HEK293 (cell line): ENCODE data around the gene F2.
A peak's percentile ranks its signal among the peaks of the same experiment; 100 is the strongest.

ENCODE experiments used
- FEZF1 ChIP-seq: fragments of 450-650 bp; formaldehyde crosslinking; IDR thresholded peaks from 2 replicates; pipeline ENCODE4 v1.5.1; 2016; ENCODE audit warnings: missing biosample characterization, missing genetic modification characterization
- KLF10 ChIP-seq: fragments of 450-650 bp; IDR thresholded peaks from 2 replicates; pipeline ENCODE4 v1.5.1; 2018; ENCODE audit warnings: missing biosample characterization, mild to moderate bottlenecking, missing genetic modification characterization
- KLF16 ChIP-seq: fragments of 450-650 bp; formaldehyde crosslinking; IDR thresholded peaks from 2 replicates; pipeline ENCODE4 v1.5.1; 2017; ENCODE audit warnings: missing biosample characterization, missing genetic modification characterization
- KLF8 ChIP-seq: fragments of 450-650 bp; formaldehyde crosslinking; IDR thresholded peaks from 2 replicates; pipeline ENCODE4 v1.5.1; 2016; ENCODE audit warnings: missing biosample characterization, missing genetic modification characterization
- MEIS1 ChIP-seq: sonication (generic); formaldehyde crosslinking; IDR thresholded peaks from 2 replicates; pipeline ENCODE4 v1.8.1; 2022; ENCODE audit warnings: missing genetic modification reagents, mild to moderate bottlenecking, borderline replicate concordance
- MZF1 ChIP-seq: fragments of 450-650 bp; formaldehyde crosslinking; IDR thresholded peaks from 2 replicates; pipeline ENCODE4 v1.5.1; 2017; ENCODE audit warnings: missing biosample characterization, missing genetic modification characterization, borderline replicate concordance
- OVOL3 ChIP-seq: fragments of 450-650 bp; formaldehyde crosslinking; IDR thresholded peaks from 2 replicates; pipeline ENCODE4 v1.5.1; 2016; ENCODE audit warnings: missing biosample characterization, missing genetic modification characterization
- SALL2 ChIP-seq: fragments of 450-650 bp; formaldehyde crosslinking; IDR thresholded peaks from 2 replicates; pipeline ENCODE4 v1.5.0; 2017; ENCODE audit warnings: missing biosample characterization, mild to moderate bottlenecking, missing genetic modification characterization, borderline replicate concordance
- SP3 ChIP-seq: fragments of 450-650 bp; formaldehyde crosslinking; IDR thresholded peaks from 2 replicates; pipeline ENCODE4 v1.5.1; 2016; ENCODE audit warnings: missing biosample characterization, missing genetic modification characterization
- TRIM28 ChIP-seq: IDR thresholded peaks from 2 replicates; pipeline ENCODE4 v1.6.1; 2011; ENCODE audit warnings: low read length, control low read depth, borderline replicate concordance
- ZFHX2 ChIP-seq: fragments of 450-650 bp; formaldehyde crosslinking; conservative IDR thresholded peaks from 2 replicates; pipeline ENCODE4 v1.5.1; 2016; ENCODE audit warnings: missing biosample characterization, missing genetic modification characterization
- ZNF133 ChIP-seq: fragments of 450-650 bp; formaldehyde crosslinking; IDR thresholded peaks from 2 replicates; pipeline ENCODE4 v1.5.1; 2016; ENCODE audit warnings: missing biosample characterization, missing genetic modification characterization
- ZNF19 ChIP-seq: fragments of 450-650 bp; formaldehyde crosslinking; IDR thresholded peaks from 2 replicates; pipeline ENCODE4; 2016; ENCODE audit warnings: missing biosample characterization, missing genetic modification characterization, low read depth
- ZNF221 ChIP-seq: fragments of 450-650 bp; formaldehyde crosslinking; IDR thresholded peaks from 2 replicates; pipeline ENCODE4 v1.5.1; 2017; ENCODE audit warnings: missing biosample characterization, missing genetic modification characterization, borderline replicate concordance
- ZNF223 ChIP-seq: fragments of 450-650 bp; formaldehyde crosslinking; IDR thresholded peaks from 2 replicates; pipeline ENCODE4 v1.5.1; 2016; ENCODE audit warnings: missing biosample characterization, missing genetic modification characterization
- ZNF239 ChIP-seq: fragments of 450-650 bp; formaldehyde crosslinking; IDR thresholded peaks from 2 replicates; pipeline ENCODE4 v1.5.1; 2016; ENCODE audit warnings: missing biosample characterization, missing genetic modification characterization
- ZNF335 ChIP-seq: fragments of 450-650 bp; formaldehyde crosslinking; conservative IDR thresholded peaks from 2 replicates; pipeline ENCODE4 v1.5.1; 2016; ENCODE audit warnings: missing biosample characterization, missing genetic modification characterization
- ZNF350 ChIP-seq: fragments of 450-650 bp; formaldehyde crosslinking; IDR thresholded peaks from 2 replicates; pipeline ENCODE4 v1.5.0; 2017; ENCODE audit warnings: missing biosample characterization, mild to moderate bottlenecking, missing genetic modification characterization
- ZNF37A ChIP-seq: fragments of 450-650 bp; IDR thresholded peaks from 2 replicates; pipeline ENCODE4 v1.5.1; 2018; ENCODE audit warnings: missing biosample characterization, missing genetic modification characterization
- ZNF426 ChIP-seq: fragments of 450-650 bp; formaldehyde crosslinking; IDR thresholded peaks from 2 replicates; pipeline ENCODE4 v1.5.1; 2017; ENCODE audit warnings: missing biosample characterization, missing genetic modification characterization, mild to moderate bottlenecking, inconsistent platforms, moderate library complexity
- ZNF501 ChIP-seq: fragments of 450-650 bp; formaldehyde crosslinking; IDR thresholded peaks from 2 replicates; pipeline ENCODE4 v1.5.1; 2016; ENCODE audit warnings: missing biosample characterization, missing genetic modification characterization
- ZNF510 ChIP-seq: fragments of 450-650 bp; formaldehyde crosslinking; IDR thresholded peaks from 2 replicates; pipeline ENCODE4 v1.5.1; 2018; ENCODE audit warnings: mild to moderate bottlenecking, missing genetic modification characterization, missing biosample characterization; ENCODE audit not compliant: insufficient replicate concordance
- ZNF529 ChIP-seq: fragments of 450-650 bp; formaldehyde crosslinking; IDR thresholded peaks from 2 replicates; pipeline ENCODE4 v1.5.1; 2017; ENCODE audit warnings: missing genetic modification characterization, missing biosample characterization; ENCODE audit not compliant: insufficient replicate concordance
- ZNF530 ChIP-seq: fragments of 450-650 bp; formaldehyde crosslinking; IDR thresholded peaks from 2 replicates; pipeline ENCODE4 v1.5.1; 2016; ENCODE audit warnings: low read depth, missing biosample characterization, missing genetic modification characterization
- ZNF600 ChIP-seq: fragments of 450-650 bp; formaldehyde crosslinking; IDR thresholded peaks from 2 replicates; pipeline ENCODE4 v1.5.1; 2016; ENCODE audit warnings: missing biosample characterization, missing genetic modification characterization
- ZNF654 ChIP-seq: fragments of 450-650 bp; formaldehyde crosslinking; IDR thresholded peaks from 2 replicates; pipeline ENCODE4 v1.5.1; 2016; ENCODE audit warnings: low read depth, missing biosample characterization, missing genetic modification characterization
- ZNF704 ChIP-seq: fragments of 450-650 bp; formaldehyde crosslinking; IDR thresholded peaks from 2 replicates; pipeline ENCODE4 v1.5.1; 2016; ENCODE audit warnings: missing biosample characterization, missing genetic modification characterization
- ZNF776 ChIP-seq: fragments of 450-650 bp; formaldehyde crosslinking; IDR thresholded peaks from 2 replicates; pipeline ENCODE4 v1.5.0; 2017; ENCODE audit warnings: missing biosample characterization, missing genetic modification characterization, borderline replicate concordance
- ZNF791 ChIP-seq: fragments of 450-650 bp; formaldehyde crosslinking; IDR thresholded peaks from 2 replicates; pipeline ENCODE4 v1.5.1; 2016; ENCODE audit warnings: missing biosample characterization, missing genetic modification characterization
- ZNF830 ChIP-seq: fragments of 450-650 bp; IDR thresholded peaks from 2 replicates; pipeline ENCODE4 v1.5.0; 2018; ENCODE audit warnings: missing biosample characterization, missing genetic modification characterization, low read depth, mild to moderate bottlenecking, moderate library complexity
- TF ChIP-seq, protein P1 (sequence below): fragments of 450-650 bp; IDR thresholded peaks from 2 replicates; pipeline ENCODE4 v1.5.1; 2018; ENCODE audit warnings: missing biosample characterization, mild to moderate bottlenecking, missing genetic modification characterization
- TF ChIP-seq, protein P2 (sequence below): fragments of 450-650 bp; formaldehyde crosslinking; IDR thresholded peaks from 2 replicates; pipeline ENCODE4 v1.5.1; 2016; ENCODE audit warnings: missing biosample characterization, missing genetic modification characterization
- TF ChIP-seq, protein P3 (sequence below): fragments of 450-650 bp; formaldehyde crosslinking; IDR thresholded peaks from 2 replicates; pipeline ENCODE4 v1.5.1; 2016; ENCODE audit warnings: missing biosample characterization, missing genetic modification characterization

Gene F2

DNA sequence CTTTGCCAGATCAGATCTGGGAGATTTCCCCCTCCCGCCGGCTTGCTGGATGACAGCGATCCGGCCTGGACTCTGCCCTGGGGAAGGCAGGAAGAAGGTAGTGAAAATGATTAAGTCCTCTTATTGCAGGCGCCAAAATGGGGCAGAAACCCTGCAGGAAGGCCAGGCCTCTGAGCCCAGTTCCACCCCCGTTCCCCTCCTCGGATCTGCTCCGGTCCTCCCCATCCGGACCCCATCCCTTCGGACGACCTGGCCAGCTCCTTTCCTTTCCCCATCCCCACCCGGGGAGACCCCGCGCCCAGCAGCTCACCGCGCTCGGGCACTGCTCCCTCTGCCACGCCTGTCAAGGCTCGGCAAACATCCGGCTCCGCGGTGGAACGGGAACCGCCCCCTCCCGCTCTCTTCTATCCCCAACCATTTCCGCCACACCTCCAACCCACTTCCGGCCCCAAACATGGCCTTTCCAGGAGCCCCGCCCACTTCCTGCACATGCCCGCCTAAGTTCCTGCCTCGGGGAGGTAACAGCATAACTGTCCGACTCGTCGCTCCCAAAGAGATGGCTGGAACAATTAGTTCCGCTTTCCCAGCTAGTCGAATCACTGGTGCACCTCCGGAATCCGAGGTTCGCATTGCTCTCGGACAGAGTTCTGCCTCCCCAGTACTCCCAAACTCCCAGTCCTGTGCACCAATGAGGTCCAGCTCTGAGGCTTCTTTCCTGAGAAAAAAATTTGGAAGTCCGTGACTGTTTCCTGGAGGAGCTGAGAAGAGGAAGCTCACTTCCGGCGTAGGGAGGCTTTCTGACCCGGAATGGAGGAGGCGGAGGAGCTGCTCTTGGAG lies 18.6 kb upstream of the F2 start, which contains the start of the genes ARHGAP1 and ZNF408 (continued):
- peak; percentile 98 for TF ChIP-seq KLF10 (tag by site-specific recombination)
- TF ChIP-seq, protein P1, sequence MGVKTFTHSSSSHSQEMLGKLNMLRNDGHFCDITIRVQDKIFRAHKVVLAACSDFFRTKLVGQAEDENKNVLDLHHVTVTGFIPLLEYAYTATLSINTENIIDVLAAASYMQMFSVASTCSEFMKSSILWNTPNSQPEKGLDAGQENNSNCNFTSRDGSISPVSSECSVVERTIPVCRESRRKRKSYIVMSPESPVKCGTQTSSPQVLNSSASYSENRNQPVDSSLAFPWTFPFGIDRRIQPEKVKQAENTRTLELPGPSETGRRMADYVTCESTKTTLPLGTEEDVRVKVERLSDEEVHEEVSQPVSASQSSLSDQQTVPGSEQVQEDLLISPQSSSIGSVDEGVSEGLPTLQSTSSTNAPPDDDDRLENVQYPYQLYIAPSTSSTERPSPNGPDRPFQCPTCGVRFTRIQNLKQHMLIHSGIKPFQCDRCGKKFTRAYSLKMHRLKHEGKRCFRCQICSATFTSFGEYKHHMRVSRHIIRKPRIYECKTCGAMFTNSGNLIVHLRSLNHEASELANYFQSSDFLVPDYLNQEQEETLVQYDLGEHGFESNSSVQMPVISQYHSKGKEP (tag by site-specific recombination) = no peak; the same call in 1 of the 2 replicates
- TF ChIP-seq ZNF600 (tag by site-specific recombination) = peak; percentile 54
- TF ChIP-seq FEZF1 (tag by site-specific recombination) = peak; percentile 45; the same call in 1 of the 2 replicates
- no peak for TF ChIP-seq ZNF791
- no peak for TF ChIP-seq ZNF37A (tag by site-specific recombination)
- no peak for TF ChIP-seq MZF1 (tag by site-specific recombination)
- no peak for TF ChIP-seq ZNF529 (tag by site-specific recombination)
- TF ChIP-seq, protein P2, sequence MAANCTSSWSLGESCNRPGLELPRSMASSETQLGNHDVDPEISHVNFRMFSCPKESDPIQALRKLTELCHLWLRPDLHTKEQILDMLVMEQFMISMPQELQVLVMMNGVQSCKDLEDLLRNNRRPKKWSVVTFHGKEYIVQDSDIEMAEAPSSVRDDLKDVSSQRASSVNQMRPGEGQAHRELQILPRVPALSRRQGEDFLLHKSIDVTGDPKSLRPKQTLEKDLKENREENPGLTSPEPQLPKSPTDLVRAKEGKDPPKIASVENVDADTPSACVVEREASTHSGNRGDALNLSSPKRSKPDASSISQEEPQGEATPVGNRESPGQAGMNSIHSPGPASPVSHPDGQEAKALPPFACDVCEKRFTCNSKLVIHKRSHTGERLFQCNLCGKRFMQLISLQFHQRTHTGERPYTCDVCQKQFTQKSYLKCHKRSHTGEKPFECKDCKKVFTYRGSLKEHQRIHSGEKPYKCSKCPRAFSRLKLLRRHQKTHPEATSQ (tag by site-specific recombination) = peak; percentile 76; the same call in 1 of the 2 replicates
- TF ChIP-seq ZNF239 = no peak
- TF ChIP-seq MEIS1 (CRISPR knock-in tag) = no peak
- TF ChIP-seq ZNF133 (tag by site-specific recombination) = no peak
- TF ChIP-seq ZNF530 (tag by site-specific recombination) = no peak
- TF ChIP-seq ZFHX2 (tag by site-specific recombination) = no peak; the same call in none of the 2 replicates
- TF ChIP-seq ZNF426 = no peak
- peak; percentile 95 for TF ChIP-seq SP3 (tag by site-specific recombination)
- TF ChIP-seq ZNF335 (tag by site-specific recombination) = peak; percentile 78
- TF ChIP-seq ZNF501 (tag by site-specific recombination) = peak; percentile 97
- TF ChIP-seq ZNF350 = no peak
- TF ChIP-seq ZNF830 (tag by site-specific recombination) = no peak
- TF ChIP-seq KLF16 (tag by site-specific recombination) = peak; percentile 98
- TF ChIP-seq, protein P3, sequence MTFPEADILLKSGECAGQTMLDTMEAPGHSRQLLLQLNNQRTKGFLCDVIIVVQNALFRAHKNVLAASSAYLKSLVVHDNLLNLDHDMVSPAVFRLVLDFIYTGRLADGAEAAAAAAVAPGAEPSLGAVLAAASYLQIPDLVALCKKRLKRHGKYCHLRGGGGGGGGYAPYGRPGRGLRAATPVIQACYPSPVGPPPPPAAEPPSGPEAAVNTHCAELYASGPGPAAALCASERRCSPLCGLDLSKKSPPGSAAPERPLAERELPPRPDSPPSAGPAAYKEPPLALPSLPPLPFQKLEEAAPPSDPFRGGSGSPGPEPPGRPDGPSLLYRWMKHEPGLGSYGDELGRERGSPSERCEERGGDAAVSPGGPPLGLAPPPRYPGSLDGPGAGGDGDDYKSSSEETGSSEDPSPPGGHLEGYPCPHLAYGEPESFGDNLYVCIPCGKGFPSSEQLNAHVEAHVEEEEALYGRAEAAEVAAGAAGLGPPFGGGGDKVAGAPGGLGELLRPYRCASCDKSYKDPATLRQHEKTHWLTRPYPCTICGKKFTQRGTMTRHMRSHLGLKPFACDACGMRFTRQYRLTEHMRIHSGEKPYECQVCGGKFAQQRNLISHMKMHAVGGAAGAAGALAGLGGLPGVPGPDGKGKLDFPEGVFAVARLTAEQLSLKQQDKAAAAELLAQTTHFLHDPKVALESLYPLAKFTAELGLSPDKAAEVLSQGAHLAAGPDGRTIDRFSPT (tag by site-specific recombination) = peak; percentile 41; the same call in 1 of the 2 replicates
- TF ChIP-seq KLF8 (tag by site-specific recombination) = peak; percentile 96
- TF ChIP-seq ZNF654 (tag by site-specific recombination) = peak; percentile 2; the same call in 1 of the 2 replicates
- TF ChIP-seq TRIM28 = peak; percentile 97
- no peak for TF ChIP-seq ZNF223
- TF ChIP-seq ZNF776 (tag by site-specific recombination) = no peak
- no peak for TF ChIP-seq ZNF704 (tag by site-specific recombination)
- no peak for TF ChIP-seq ZNF19
- 0 out of 2 replicates have a peak, but pooled peaks have one; percentile 63 for TF ChIP-seq OVOL3 (tag by site-specific recombination)
- TF ChIP-seq ZNF221 (tag by site-specific recombination) = no peak
- TF ChIP-seq ZNF510 = no peak
- peak; percentile 84; the same call in 1 of the 2 replicates for TF ChIP-seq SALL2
